GM19372 (cell line): ENCODE measurements around the gene CTSK.
"Not testable (repeated sequence)": the region's sequence is repeated elsewhere in the genome, so short reads cannot be mapped to it uniquely, and the experiment has no call there.

Experiments
- ATAC-seq: cut with Tn5 transposase; IDR thresholded peaks from one replicate; pipeline ENCODE4 v1.9.1; 2021; ENCODE audit warnings: mild to moderate bottlenecking, low read depth, moderate library complexity; ENCODE audit not compliant: unreplicated experiment

Gene CTSK

DNA sequence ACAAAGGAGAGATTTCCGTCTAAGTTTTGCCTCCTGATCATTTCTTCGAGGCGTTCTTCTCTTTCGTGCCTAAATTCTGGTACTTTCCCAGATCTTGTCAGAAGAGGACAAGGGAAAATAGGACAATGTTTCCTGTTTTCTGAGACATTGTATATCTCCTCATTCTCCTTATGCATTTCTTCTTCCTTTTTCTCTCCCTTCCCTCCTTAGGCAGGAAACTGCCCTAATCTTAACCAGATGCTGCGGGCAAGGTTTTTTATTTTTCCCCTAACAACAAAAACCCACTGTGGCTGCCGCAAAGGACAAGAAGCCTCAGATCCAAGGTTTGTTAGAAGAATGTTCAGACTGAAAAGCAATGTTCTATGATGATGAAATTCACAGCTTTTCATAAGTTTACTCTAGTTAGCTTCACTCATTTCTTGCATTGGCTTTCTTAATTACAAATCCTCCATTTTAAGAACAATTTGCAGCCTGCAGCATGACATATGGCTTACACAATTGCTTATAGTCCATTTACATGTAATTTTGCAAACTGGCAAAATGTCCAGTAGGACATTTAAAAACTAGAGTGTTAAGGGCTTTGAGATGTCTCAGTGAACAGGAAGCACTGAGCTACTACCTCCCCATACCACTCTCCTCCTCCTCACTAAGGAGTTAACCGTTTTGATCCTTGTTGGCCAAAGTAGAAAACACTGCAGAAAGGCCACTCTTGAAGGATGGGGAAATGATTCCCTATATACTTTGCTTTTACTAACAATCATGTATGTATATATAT lies 624 bp downstream of the CTSK start:
- no peak for ATAC-seq

DNA sequence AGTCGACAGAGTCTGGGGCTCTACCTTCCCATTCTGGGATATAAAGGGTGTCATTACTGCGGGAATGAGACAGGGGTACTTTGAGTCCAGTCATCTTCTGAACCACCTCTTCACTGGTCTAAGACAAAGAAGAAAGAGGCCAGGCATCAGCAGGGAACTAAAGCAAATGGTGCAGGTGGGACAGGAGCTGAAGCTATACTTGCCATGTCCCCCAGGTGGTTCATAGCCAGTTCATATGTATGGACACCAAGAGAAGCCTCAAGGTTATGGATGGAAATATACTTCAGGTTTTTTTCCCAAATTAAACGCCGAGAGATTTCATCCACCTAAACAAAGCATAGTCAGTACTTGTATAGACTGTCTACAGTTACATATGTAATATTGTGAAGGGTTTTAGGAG lies 2.2 kb downstream of the CTSK start:
- ATAC-seq: no peak

DNA sequence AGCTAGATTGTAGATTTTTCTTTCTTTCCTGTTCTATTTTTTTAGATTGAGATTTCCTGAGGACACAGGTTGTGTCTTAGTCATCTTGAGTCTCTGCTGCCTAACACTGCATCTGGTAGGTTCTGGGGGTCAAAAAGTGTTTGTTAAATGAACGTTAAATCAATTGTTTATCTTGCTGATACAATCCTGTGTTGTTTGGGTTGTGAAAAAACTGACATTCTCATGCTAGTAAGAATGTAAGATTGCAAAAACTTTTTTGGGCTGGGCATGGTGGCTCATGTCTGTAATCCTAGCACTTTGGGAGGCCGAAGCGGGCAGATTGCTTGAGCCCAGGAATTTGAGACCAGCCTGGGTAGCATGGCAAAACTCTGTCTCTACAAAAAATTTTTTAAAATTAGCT lies 3.4 kb downstream of the CTSK start:
- no peak for ATAC-seq

DNA sequence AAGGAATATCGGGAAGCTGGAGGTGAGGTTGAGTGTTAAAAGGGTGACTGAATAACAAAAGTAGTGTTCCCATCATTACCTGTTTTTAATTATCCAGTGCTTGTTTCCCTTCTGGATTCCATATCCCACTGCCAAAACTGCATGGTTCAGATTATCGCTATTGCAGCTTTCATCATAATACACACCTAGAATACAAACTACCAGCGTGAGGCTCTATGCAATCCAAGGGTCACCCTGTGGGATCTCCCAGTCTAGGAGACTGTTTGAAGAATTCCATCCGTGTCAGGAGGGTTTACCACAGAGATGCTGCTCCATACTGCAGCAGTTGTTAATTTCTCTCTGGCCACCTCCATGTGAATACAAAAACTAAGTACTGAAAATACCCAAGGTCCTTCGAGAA lies 9.0 kb downstream of the CTSK start:
- no peak for ATAC-seq

DNA sequence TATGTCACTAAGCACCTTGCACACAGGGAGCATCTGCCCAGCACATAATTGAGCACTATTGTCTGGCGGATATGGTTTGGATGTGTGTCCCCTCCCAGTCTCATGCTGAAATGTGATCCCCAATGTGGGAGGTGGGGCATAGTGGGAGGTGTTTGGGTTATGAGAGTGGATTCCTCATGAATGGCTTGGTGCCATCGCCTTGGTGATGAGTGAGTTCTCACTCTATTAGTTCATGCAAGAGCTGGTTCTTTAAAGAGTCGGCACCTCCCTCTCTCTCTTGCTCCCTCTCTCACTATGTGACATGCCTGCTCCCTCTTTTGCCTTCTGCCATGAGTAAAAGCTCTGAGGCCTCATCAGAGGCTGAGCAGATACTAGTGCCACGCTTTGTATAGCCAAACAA lies 9.5 kb downstream of the CTSK start:
- ATAC-seq: no peak

DNA sequence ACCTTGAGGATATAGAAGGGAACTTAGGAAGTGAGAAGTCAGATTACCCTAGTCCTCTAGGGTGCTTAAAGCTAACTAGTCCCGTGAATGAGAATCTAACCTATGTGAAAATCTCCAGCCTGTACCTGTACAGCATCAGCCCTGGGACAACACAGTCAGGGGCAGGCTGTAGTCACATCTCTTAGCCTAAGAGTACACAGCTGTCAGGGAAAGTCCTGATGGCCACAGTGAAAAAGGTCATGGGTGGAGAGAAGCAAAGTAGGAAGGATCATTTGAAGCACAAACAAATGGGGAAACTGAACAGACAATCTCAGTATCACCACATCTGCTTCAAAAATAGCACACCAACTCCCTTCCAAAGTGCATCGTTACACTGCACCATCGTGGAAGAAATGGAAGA lies 11.7 kb downstream of the CTSK start:
- no peak for ATAC-seq

DNA sequence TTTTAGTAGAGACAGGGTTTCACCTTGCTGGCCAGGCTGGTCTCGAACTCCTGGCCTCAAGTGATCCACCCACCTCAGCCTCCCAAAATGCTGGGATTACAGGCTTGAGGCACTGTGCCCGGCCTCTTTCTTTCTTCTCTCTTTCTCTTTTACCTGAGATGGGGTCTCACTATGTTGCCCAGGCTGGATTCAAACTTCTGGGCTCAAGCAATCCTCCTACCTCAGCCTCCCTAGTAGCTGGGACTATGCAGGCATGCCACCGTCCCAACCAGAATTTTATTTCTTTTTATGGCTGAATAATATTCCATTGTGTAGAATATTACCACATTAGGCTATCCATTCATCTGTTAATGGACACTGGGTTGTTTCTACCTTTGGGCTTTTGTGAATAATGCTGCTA lies 14.3 kb downstream of the CTSK start:
- ATAC-seq: not testable (repeated sequence)

DNA sequence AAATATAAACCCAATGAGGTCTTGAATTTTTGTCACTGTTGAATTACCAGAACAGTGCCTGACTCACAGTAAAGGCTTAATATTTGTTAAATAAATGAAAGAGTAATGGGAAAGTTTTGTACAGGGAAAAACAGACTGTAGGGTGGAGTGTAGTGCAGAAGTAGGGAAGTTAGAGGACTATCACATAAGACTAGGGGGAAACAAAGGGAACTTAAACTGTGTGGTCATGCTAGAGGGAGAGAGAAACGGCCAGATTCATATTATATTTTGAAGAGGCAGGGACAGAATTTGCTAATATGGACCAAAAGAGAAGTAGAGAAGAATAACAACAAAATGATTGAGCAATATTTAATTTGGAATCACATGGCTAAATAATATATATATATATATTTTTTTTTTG lies 14.8 kb downstream of the CTSK start:
- ATAC-seq: no peak

DNA sequence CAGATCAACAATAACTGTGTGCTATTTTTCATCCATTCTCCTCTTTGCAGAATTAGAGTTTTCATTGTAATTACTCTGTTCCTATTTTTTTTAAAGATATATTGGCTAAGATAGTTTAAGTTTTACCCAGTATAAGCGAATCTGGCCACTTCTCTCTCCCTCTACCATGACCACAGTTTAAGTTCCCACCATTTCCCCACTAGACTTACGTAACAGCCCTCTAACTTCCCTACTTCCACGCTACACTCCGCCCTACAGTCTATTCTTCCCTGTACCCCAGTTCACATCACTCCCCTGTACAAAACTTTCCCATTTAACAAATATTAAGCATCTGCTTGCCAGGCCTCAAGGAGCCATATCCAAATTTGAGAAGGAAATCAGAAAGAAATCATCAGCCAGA lies 16.5 kb downstream of the CTSK start:
- no peak for ATAC-seq

DNA sequence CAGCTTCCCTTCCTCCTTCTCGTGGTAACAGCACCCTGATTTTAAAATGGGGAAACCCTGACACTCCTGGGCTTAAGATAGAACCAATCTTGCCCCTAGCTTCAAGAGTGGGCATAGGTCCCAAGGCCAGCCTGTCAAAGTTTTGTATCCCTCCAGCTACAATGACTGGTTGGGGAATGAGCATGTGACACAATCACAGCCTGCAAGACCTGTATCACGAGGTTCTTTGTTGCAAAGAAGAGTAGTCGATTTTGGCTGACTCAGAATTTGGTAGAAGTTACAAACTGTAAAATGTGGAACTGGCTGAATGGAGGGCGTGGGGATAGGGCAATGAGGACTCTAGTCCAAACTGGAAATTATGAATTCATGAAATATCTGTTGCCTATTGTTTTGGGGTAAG lies 18.7 kb downstream of the CTSK start:
- no peak for ATAC-seq

DNA sequence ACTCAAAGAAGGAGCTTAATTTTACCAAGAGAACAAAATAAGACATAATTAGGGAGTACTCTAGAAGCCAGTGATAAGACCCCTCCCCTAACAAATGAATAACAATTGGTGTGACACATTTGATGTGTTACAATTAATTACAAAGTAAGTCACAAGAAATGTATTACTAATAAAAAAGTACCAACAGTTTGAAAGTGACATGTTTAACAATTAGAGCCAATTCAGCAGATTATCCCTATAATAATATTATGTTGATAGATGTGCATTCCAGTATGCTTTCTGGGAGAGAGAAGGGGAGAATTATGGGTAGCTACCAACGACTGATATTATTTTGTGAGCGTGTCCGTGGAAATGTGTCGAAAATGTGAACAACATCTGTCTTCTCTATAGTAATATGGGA lies 19.1 kb downstream of the CTSK start:
- ATAC-seq: no peak

DNA sequence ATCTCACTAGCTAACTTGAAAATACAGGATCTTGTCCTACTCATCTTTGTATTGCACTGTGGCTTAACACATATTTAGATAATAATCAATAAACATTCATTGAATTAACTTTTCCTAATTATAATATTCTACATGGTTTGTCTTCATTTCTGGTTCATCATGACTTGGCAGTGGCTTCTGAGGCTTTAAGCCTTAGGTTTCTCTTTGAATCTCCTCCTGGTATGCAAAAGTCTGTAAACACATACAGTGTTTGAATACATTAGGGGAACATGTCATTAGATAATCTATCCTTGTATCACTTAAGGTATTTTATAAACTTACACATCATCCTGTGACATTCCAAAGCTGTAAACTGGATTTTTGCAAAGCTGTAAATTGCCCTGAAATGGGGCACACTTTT lies 20.6 kb downstream of the CTSK start:
- no peak for ATAC-seq

DNA sequence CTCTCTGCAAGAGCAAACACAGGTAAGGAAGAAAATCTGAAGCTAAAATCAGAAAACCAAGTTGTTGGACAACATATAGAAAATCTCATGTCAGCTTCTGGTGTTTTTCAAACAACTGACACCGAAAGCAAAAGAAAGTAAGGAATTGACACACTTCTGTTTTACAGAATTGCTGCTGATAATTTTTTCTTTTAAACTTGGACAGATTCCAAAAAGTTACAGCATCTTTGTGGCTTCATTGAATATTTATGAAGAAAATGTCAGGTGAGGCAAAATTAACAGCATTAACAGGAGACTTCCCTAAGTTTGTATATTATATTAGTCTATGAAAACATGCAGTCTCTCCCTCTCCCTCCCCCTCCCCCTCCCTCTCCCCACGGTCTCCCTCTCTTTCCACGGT lies 27.6 kb downstream of the CTSK start:
- ATAC-seq: no peak

DNA sequence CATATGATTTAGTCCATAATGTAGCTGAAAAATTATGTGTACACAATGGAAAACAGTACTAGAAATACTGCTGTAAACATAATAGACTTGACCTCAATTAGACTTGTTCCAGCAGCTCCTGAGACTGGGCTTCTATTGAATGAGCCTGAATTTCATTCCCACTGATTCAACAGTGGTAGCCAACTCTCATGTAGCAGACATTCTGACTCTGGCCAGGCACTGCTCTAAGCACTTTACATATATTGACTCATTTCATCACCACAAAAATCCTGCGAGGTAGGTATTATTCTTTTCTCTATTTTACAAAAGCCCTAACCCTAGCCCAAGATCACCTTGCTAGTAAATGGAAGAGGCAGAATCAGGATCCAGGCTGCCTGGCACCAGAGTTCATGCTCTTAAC lies 29.7 kb downstream of the CTSK start:
- no peak for ATAC-seq

DNA sequence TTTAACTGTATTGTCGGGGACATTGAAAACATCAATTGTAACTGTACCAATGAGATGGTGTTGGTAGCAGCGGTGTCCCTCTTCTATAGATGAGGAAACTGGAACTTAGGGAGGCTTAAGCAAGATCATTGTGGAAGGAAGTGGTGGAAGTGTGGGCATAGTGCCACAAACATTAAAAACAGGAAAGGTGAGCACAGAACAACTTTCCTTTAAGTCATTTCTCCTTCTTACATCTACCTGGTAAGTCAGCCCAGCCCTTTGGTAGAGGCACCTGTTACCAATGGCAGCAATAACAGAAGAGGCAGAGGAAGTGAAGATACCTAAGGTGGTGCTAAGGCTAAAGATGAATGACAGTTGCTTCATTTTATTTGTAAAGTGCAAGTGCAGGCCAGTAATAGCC lies 30.5 kb downstream of the CTSK start:
- ATAC-seq: no peak

DNA sequence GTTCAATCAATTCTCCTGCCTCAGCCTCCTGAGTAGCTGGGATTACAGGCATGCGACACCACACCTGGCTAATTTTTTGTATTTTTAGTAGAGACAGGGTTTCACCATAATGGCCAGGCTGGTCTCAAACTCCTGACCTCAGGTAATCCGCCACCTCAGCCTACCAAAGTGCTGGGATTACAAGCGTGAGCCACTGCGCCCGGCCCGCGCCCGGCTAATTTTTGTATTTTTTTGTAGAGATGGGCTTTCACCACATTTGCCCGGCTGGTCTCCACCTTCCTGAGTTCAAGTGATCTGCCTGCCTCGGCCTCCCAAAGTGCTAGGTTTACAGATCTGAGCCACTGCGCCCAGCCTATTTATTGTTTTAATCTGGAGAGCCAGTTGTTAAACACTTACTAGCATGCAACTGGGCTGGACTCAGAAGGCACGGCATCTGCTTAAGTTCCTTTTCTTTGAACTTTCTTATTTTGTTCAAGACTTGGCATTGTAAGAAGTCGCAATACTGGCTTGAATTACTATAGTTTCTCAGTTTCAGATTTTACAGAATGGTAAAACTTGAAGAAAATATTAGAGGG lies 32.0 kb downstream of the CTSK start:
- ATAC-seq: not testable (repeated sequence)

DNA sequence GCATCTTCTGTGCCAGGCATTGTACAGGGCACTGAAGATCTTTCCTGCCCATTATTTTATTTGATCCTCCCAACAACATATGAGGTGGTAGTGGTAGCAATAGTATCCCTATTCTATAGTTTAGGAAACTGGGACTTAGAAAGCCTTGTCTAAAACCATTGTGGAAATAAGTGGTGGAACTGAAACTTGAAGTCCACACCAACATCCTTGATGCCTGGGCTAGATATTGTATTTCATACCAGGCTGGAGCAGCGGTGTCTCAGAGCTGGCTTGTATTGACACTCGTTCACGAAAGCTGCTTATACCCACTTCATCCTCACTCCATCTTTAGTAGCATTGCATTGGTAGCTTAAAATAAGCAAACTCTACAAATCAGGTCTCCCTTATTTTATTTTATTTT lies 32.8 kb downstream of the CTSK start:
- ATAC-seq: no peak

DNA sequence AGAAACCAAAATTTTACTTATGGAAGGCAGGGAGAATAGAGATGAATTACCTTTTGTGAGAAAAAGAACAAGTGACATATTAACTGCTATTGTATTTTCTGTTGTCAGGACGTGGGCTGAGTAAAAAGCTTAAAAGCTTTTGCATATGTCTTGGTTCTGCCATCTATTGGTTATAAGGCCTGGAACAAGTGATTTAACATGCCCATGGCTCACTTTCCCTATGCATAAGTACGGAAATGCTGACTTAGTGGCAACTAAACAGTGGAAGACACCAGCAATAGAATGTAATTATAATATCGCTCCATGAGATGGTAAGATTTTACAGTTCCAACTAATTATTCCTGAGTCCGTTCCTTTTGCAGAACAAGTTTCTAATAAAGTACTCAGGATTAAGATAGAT lies 35.7 kb downstream of the CTSK start:
- ATAC-seq: no peak

DNA sequence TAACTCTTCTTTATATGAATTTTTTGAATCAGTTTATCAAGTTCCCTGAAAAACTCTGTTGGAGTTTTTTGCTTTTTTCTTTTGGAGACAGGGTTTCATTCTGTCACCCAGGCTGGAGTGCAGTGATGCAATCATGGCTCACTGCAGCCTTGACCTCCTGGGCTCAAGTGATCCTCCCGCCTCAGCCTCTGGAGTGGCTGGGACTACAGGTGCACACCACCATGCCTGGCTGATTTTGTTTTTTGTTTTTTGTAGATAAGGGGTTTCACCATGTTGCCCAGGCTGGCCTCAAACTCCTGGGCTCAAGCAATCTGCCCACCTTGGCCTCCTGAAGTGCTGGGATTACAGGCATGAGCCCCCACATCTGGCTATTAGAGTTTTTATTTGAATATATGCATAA lies 40.4 kb downstream of the CTSK start:
- not testable (repeated sequence) for ATAC-seq

DNA sequence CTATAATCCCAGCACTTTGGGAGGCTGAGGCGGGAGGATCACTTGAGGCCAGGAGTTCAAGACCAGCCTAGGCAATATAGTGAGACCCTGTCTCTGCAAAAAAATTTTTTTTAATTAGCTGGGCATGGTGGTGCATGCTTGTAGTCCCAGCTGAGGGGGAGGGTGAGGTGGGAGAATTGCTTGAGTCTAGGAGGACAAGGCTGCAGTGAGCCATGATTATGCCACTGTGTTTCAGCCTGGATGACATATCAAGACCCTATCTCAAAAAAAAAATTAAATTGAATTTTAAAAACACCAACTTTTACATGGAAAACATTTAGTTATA lies 42.1 kb downstream of the CTSK start:
- ATAC-seq: not testable (repeated sequence)

DNA sequence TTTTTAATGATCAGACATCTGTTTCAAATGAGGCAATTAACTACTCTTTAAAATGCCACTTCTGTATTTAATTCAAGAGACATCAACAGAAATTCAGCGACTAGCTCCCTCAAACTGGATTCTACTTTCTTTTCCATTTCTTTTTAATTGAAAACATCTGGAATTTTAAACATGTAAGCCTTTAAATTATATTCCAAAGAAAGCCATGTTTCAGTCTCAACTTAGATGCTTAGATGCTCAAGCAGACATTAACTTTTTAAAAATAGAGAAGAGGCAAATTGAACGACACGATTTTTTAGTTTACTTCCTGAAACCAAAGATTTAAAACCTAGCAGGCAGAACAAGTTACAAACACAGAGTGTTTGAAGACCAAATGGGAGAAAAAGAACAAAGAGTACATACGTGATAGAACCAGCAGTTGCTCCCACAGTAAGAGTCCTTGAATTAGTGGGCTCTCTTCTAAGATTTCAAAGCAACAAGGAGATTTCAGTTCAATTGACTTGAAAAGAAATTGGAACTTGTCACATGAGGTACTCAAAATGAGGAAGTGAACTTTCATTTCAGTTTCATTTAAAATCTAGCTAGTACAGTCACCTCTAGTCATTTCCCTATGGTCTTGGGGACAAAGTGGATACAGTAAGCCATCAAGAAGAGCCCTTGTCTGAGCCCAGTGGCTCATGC lies 42.6 kb downstream of the CTSK start, which contains the start of gene CTSS:
Gene CTSS, minus strand, starts transcription at position 483 of the 681 bp plus-strand sequence. CDS start 1,015 bp downstream, outside the sequence.
- ATAC-seq: peak; percentile 81

DNA sequence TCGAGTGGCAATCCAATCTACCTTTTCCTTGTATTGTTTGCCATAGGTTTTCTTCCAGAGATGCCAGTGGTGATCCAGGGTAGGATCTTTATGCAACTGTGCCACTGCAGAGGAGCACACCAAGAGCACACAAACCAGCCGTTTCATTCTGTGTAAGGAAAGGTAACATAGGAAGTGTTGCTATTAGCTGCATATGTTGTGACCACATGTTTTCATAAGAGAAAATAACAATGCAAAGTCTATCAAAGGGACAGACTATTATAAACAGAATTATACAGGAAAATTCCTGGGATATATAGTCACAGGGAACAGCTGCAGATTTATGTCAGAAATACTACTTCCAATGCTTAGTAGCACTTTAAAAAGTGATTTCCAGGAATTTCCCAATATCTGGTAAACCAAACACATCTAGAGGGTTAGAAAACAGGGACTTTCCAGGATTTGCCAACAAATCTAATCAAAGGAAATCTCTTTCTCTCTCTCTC lies 43.4 kb downstream of the CTSK start:
- ATAC-seq: no peak
